Neural crest cell (in vitro differentiated cells): ENCODE data around the gene SYNDIG1L. TPM values are rescaled to one million over a fixed set of nuclear protein-coding genes. Genes with fewer than 3 reads are reported as not detected.
A peak's percentile ranks its signal among the peaks of the same experiment; 100 is the strongest.

ENCODE experiments used
- DNase-seq: peaks from one replicate; pipeline ENCODE4 v3.0.0; 2021; ENCODE audit warnings: low read depth, mixed read lengths, low spot score
- H3K27ac Mint-ChIP-seq: one replicate; pipeline ENCODE4 v1.8.0; 2021; ENCODE audit warnings: mild to moderate bottlenecking, mixed read lengths; ENCODE audit not compliant: unreplicated experiment
- H3K27me3 Mint-ChIP-seq: 2 replicates; pipeline ENCODE4 v1.8.0; 2021; ENCODE audit warnings: low read depth, mild to moderate bottlenecking, mixed read lengths
- H3K36me3 Mint-ChIP-seq: 2 replicates; pipeline ENCODE4 v1.8.0; 2021; ENCODE audit warnings: low read depth, mild to moderate bottlenecking, mixed read lengths
- H3K4me1 Mint-ChIP-seq: 2 replicates; pipeline ENCODE4 v1.8.0; 2021; ENCODE audit warnings: mixed read lengths
- H3K4me3 Mint-ChIP-seq: one replicate; pipeline ENCODE4 v1.8.0; 2021; ENCODE audit warnings: mild to moderate bottlenecking, mixed read lengths
- H3K9me3 Mint-ChIP-seq: 2 replicates; pipeline ENCODE4 v1.8.0; 2021; ENCODE audit warnings: mixed read lengths
- CTCF ChIP-seq: fragments of 200-600 bp; sonication (generic); conservative IDR thresholded peaks from 2 replicates; pipeline ENCODE4 v1.5.0; 2021; ENCODE audit warnings: antibody characterized with exemption, mild to moderate bottlenecking
- long read RNA-seq: library from polyadenylated mRNA; unstranded; transcript quantifications from one replicate; pipeline ENCODE4 v2.0.0, GENCODE V29; 2020
- total RNA-seq: library from RNA; stranded (reverse); gene quantifications from 2 replicates; pipeline ENCODE4 v1.2.1, GENCODE V29; 2021

Gene SYNDIG1L
- not detected in 2 replicates for total RNA-seq
- long read RNA-seq: 0 reads

DNA sequence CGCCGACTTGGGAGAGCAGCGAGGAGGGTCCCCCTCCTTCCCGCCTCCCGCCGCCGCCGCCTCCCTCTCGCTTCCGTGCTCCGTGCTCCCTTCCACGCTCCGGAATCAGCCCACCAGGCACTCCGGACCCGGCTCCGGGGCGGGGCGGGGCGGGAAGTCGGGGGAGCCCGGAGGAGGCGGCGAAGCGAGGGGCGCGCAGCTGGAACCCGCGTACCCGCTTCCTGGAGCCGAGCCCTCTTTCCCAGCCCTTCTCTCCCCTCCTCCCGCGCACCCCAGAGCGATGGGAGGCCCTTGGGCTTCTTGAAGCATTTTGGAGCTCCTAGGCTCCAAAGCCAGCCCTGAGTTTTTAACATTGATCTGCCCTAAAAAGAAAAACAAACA lies at the start of gene SYNDIG1L:
Gene SYNDIG1L, minus strand, starts transcription at position 9 of the 381 bp plus-strand sequence. CDS start 16,466 bp downstream, outside the sequence.
- Mint-ChIP-seq H3K4me1 (no peaks in the 10 kb centered on the region), H3K27me3 (peaks cover 84% of the 10 kb centered on the region), H3K27ac (no peak within 1 kb of the TSS), H3K36me3 (no peaks in the 10 kb centered on the region), H3K4me3 (peak within 1 kb of the TSS; percentile 69), H3K9me3 (no peaks in the 10 kb centered on the region)
- TF ChIP-seq CTCF: no peak
- DNase-seq: no peak

DNA sequence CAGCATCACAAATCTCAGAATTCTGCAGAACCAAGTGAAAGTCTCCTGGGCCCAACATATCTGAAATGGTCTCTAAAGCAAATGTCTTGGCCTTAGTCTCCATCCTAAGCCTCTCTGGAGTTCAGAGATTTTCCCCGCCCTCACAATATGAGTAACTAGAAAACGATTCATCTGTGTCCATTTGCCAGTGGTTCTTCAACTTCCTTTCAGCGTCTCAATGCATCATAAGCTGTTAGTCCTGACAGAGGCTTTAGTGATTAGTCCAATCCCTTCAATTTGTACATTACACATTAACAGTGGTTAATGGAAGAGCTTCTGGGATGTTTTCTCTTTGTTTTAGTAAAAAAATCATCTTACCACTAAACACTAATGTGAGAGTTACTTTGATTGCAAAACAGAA lies 49.7 kb upstream of the SYNDIG1L start:
- Mint-ChIP-seq H3K27me3 (no peaks in the 10 kb centered on the region), H3K9me3 (no peaks in the 10 kb centered on the region), H3K4me3 (no peak overlapping the region), H3K36me3 (peaks cover 6% of the 10 kb centered on the region), H3K4me1 (peaks cover 12% of the 10 kb centered on the region), H3K27ac (no peak overlapping the region)
- no peak for TF ChIP-seq CTCF
- no peak for DNase-seq

GRCh38 chr14:74474376-74474775 lies 48.4 kb upstream of the SYNDIG1L start:
- no peak for TF ChIP-seq CTCF
- no peaks in the 10 kb centered on the region for H3K27me3 Mint-ChIP-seq
- H3K36me3 Mint-ChIP-seq: peaks cover 6% of the 10 kb centered on the region
- H3K9me3 Mint-ChIP-seq: no peaks in the 10 kb centered on the region
- no peak for DNase-seq
- H3K27ac Mint-ChIP-seq: no peak overlapping the region
- no peak overlapping the region for H3K4me3 Mint-ChIP-seq
- H3K4me1 Mint-ChIP-seq: peaks cover 12% of the 10 kb centered on the region

DNA sequence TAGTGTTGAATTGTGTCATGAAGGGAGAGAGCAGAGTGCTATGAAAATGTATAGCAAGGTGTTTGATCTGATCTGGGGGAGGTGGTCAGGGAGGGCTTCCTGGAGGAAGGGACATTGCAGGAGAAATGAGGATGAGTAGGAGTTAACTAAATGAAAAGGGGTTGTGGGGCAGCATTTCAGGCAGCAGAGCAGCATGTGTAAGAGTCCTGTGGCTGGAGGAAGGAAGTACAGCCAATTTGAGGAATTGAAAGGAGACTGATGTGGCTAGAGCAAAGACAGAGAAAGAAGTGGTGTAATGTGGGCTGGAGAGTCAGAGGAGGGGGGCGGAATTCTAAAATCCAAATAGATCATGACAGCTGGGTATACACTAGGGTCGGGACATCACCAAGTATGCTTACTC lies 46.6 kb upstream of the SYNDIG1L start:
- H3K36me3 Mint-ChIP-seq: peaks cover 11% of the 10 kb centered on the region
- no peak overlapping the region for H3K4me3 Mint-ChIP-seq
- no peak for DNase-seq
- H3K27me3 Mint-ChIP-seq: no peaks in the 10 kb centered on the region
- H3K27ac Mint-ChIP-seq: peak overlapping the region; percentile 68
- H3K9me3 Mint-ChIP-seq: no peaks in the 10 kb centered on the region
- no peak for TF ChIP-seq CTCF
- H3K4me1 Mint-ChIP-seq: peaks cover 12% of the 10 kb centered on the region

DNA sequence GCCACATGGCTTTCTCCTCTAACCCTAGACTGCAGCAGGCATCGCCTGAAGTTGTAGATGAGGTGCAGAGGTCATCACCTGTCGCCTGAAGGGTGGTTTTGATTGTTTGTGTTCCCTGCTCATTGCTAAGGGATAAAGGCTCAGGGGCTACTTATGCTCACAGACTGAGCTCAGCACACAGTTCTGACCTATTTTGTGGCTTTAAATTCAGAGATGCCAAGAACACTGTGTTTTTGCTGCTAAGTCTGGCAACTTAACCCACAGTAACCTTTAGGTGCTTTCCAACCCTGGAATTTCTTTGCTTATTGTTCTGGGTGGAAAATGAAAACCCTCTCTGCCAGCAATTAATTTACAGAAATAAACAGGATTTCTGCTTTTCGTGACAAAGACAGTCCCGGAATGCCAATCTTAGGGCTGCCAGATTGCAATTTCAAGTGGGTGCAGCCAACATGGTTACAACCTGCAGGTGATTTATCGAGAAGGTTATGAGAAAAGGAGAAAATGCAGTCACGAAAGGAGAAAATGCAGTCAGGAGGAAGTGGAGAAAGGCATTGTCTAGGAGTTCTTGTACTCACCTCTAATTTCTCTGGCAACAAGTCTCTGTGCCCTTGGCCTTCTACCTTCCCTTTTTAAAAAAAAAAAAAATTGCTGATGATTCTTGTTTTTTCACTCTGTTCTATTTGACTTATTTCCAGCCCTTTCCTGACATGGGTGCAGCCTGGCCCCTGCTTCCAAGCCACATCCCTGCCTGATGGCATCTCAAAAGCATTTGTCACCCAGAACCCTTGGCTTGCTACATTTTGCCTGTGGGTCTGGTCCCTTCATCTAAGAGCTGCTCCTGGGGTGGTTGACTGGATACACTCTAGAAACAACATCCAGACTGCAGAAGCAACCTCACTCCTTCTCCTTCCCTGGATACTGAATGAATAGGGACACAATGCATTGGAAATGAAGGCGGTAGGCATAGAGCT lies 43.8 kb upstream of the SYNDIG1L start:
- Mint-ChIP-seq H3K36me3 (peaks cover 11% of the 10 kb centered on the region), H3K9me3 (no peaks in the 10 kb centered on the region), H3K27ac (no peak overlapping the region), H3K4me3 (no peak overlapping the region), H3K27me3 (no peaks in the 10 kb centered on the region), H3K4me1 (no peaks in the 10 kb centered on the region)
- no peak for TF ChIP-seq CTCF
- no peak for DNase-seq
